ENCODE measurements around the gene RGL2. TPM values are rescaled to one million over a fixed set of nuclear protein-coding genes. Genes with fewer than 3 reads are reported as not detected.

Gene RGL2
- total and polyA plus RNA-seq, 2 of the 13 experiments (the other 11 are each of a cell fraction or from before 2014, with no cell fraction given): 22.9 to 47.4 TPM

DNA sequence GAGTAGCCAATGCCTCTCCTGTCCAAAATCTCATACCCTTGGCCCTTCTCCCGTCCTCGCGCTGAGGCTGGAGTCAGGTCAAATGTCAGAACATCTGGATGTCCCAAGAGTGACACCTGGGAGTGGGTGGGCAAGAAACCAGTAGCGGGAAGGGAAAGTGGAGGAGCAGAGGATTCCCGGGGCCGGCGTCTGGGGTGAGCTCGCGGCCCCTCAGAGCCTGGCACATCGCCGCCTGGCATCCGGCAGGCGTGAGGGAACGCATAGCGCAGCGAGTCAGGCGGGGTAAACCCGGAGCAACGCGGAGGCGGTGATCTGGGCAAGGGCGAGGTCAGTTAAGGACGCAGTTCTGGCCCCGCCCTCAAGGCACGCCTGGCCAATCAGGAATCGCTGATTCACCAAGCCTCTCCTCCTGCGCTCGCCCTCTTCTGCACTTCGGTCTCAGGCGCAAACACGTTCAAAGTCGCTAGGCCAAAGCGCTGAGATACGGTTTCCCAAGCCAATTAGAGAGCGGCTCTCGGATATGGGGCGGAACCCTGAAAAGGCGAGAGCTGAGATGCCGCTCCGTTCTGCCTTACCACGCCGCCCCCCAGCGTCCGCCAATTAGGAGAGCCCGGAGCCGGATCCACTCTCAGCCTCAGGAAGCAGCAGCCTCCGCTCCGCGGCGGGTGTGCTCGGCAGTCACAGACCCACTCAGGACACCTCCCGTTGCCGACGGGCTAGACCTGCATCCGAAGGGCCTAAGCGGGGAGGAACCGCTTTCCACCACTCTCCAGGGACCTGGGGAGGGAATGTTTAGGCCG is 49.6 kb downstream of the RGL2 start (continued):
- TF ChIP-seq HOXA3 (CRISPR knock-in tag; IDR thresholded peaks at IDR 0.05): peak; percentile 70
- no peak for TF ChIP-seq NCOA5 (CRISPR knock-in tag; IDR thresholded peaks at IDR 0.05)
- peak; percentile 53; the same call in 1 of the 2 replicates for TF ChIP-seq NAIF1 (CRISPR knock-in tag; IDR thresholded peaks at IDR 0.05; ENCODE audit: borderline replicate concordance)
- no peak for TF ChIP-seq TOE1 (CRISPR knock-in tag; IDR thresholded peaks at IDR 0.05)
- TF ChIP-seq ZFP62 (CRISPR knock-in tag; IDR thresholded peaks at IDR 0.05): no peak
- TF ChIP-seq ARID2 (CRISPR knock-in tag; IDR thresholded peaks at IDR 0.05; ENCODE audit: borderline replicate concordance): peak; percentile 82
- TF ChIP-seq ZBTB3 (CRISPR knock-in tag; IDR thresholded peaks at IDR 0.05; ENCODE audit: borderline replicate concordance, low read depth): peak; percentile 82
- no peak; the same call in 1 of the 2 replicates for TF ChIP-seq CREBL2 (CRISPR knock-in tag; IDR thresholded peaks at IDR 0.05; ENCODE audit: borderline replicate concordance)
- TF ChIP-seq BORCS8-MEF2B (CRISPR knock-in tag; IDR thresholded peaks at IDR 0.05): peak; percentile 96
- no peak for TF ChIP-seq CAMTA2 (CRISPR knock-in tag; IDR thresholded peaks at IDR 0.05; ENCODE audit: borderline replicate concordance)
- TF ChIP-seq ZNF280B (CRISPR knock-in tag; IDR thresholded peaks at IDR 0.05; ENCODE audit: borderline replicate concordance): peak; percentile 45; the same call in 1 of the 2 replicates
- TF ChIP-seq PPARG (CRISPR knock-in tag; conservative IDR thresholded peaks at IDR 0.05): no peak
- no peak for TF ChIP-seq PREB (CRISPR knock-in tag; IDR thresholded peaks at IDR 0.05)
- no peak for TF ChIP-seq ZNF3 (CRISPR knock-in tag; IDR thresholded peaks at IDR 0.05)
- no peak for TF ChIP-seq ZNF431 (CRISPR knock-in tag; IDR thresholded peaks at IDR 0.05; ENCODE audit: borderline replicate concordance, low read depth)
- peak; percentile 100 for TF ChIP-seq RXRB (CRISPR knock-in tag; IDR thresholded peaks at IDR 0.05; ENCODE audit: borderline replicate concordance)
- no peak for TF ChIP-seq IKZF4 (CRISPR knock-in tag; IDR thresholded peaks at IDR 0.05; ENCODE audit: borderline replicate concordance, low read depth, not compliant biosample characterization)
- no peak; the same call in 1 of the 2 replicates for TF ChIP-seq ZNF33B (CRISPR knock-in tag; IDR thresholded peaks at IDR 0.05)
- TF ChIP-seq ZNF282 (IDR thresholded peaks at IDR 0.05; ENCODE audit: partially characterized antibody): no peak
- no peak for TF ChIP-seq CENPX (CRISPR knock-in tag; IDR thresholded peaks at IDR 0.05)
- no peak for TF ChIP-seq REXO4 (CRISPR knock-in tag; IDR thresholded peaks at IDR 0.05; ENCODE audit: borderline replicate concordance)
- TF ChIP-seq, protein P1, sequence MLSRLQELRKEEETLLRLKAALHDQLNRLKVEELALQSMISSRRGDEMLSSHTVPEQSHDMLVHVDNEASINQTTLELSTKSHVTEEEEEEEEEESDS (CRISPR knock-in tag; IDR thresholded peaks at IDR 0.05; ENCODE audit: borderline replicate concordance): no peak
- TF ChIP-seq SETDB1 (CRISPR knock-in tag; IDR thresholded peaks at IDR 0.05; ENCODE audit: borderline replicate concordance): peak; percentile 4; the same call in 1 of the 2 replicates
- no peak; the same call in none of the 2 replicates for TF ChIP-seq PATZ1 (CRISPR knock-in tag; IDR thresholded peaks at IDR 0.05)

All from HepG2 (cell line).